Neural cell (in vitro differentiated cells): Measurements from ENCODE around the gene SLC25A11. TPM values are rescaled to one million over a fixed set of nuclear protein-coding genes. Genes with fewer than 3 reads are reported as not detected.

Experiments
- H2AFZ ChIP-seq: fragments of 200-600, 300-800 bp; sonication (generic), shearing (Covaris generic); 2 replicates; pipeline ENCODE4 v1.6.0; 2014; ENCODE audit warnings: low read depth, mild to moderate bottlenecking, antibody characterized with exemption, low read length, moderate library complexity
- H3F3A ChIP-seq: fragments of 200-600 bp; shearing (Covaris generic); 2 replicates; pipeline ENCODE4 v1.6.1; 2016; ENCODE audit warnings: mild to moderate bottlenecking, moderate library complexity, mixed read lengths, antibody characterized with exemption, low read length; ENCODE audit not compliant: insufficient read depth, poor library complexity, severe bottlenecking
- H3K27ac ChIP-seq: fragments of 200-600, 300-800 bp; sonication (generic), shearing (Covaris generic); 2 replicates; pipeline ENCODE4 v1.5.1; 2014; ENCODE audit warnings: mild to moderate bottlenecking, low read length, moderate library complexity
- H3K27me3 ChIP-seq: fragments of 300-800, 200-600 bp; sonication (generic), shearing (Covaris generic); 2 replicates; pipeline ENCODE4 v1.6.0; 2014; ENCODE audit warnings: mild to moderate bottlenecking, low read depth, low read length, moderate library complexity; ENCODE audit not compliant: insufficient read depth
- H3K36me3 ChIP-seq: fragments of 300-800, 200-600 bp; sonication (generic), shearing (Covaris generic); 2 replicates; pipeline ENCODE4 v1.5.1; 2014; ENCODE audit warnings: mild to moderate bottlenecking, antibody characterized with exemption, low read length, moderate library complexity; ENCODE audit not compliant: insufficient read depth
- H3K4me2 ChIP-seq: fragments of 300-800, 200-600 bp; sonication (generic), shearing (Covaris generic); 2 replicates; pipeline ENCODE4 v1.6.0; 2014; ENCODE audit warnings: mild to moderate bottlenecking, low read length
- H3K4me3 ChIP-seq: fragments of 300-800, 200-600 bp; sonication (generic), shearing (Covaris generic); 2 replicates; pipeline ENCODE4 v1.5.1; 2014; ENCODE audit warnings: mild to moderate bottlenecking, low read length, moderate library complexity
- H3K79me2 ChIP-seq: fragments of 200-600 bp; shearing (Covaris generic); replicated peaks from 2 replicates; pipeline ENCODE4 v1.6.0; 2014; ENCODE audit warnings: mild to moderate bottlenecking, low read length, moderate library complexity; ENCODE audit not compliant: insufficient read depth
- H3K9ac ChIP-seq: fragments of 300-800, 200-600 bp; sonication (generic), shearing (Covaris generic); 2 replicates; pipeline ENCODE4 v1.6.1; 2016; ENCODE audit warnings: mild to moderate bottlenecking, low read length, mixed read lengths
- H3K9me2 ChIP-seq: fragments of 200-600 bp; shearing (Covaris generic); 2 replicates; pipeline ENCODE4 v1.6.1; 2016; ENCODE audit warnings: mild to moderate bottlenecking, low read length, mixed read lengths; ENCODE audit not compliant: insufficient read depth
- H3K9me3 ChIP-seq: fragments of 200-600, 300-800 bp; sonication (generic), shearing (Covaris generic); 2 replicates; pipeline ENCODE4 v1.6.1; 2016; ENCODE audit warnings: mild to moderate bottlenecking, mixed run types, low read length, moderate library complexity, mixed read lengths
- H4K20me1 ChIP-seq: fragments of 200-600 bp; shearing (Covaris generic); 2 replicates; pipeline ENCODE4 v1.6.1; 2016; ENCODE audit warnings: mild to moderate bottlenecking, mixed run types; ENCODE audit not compliant: insufficient read depth
- CTCF ChIP-seq: fragments of 450-650 bp; IDR thresholded peaks from 2 replicates; pipeline ENCODE4 v1.5.1; 2014; ENCODE audit warnings: antibody characterized with exemption, mild to moderate bottlenecking, moderate library complexity; ENCODE audit not compliant: poor library complexity, severe bottlenecking
- EP300 ChIP-seq: fragments of 450-650 bp; conservative IDR thresholded peaks from 2 replicates; pipeline ENCODE4 v1.6.1; 2014; ENCODE audit warnings: antibody characterized with exemption, mild to moderate bottlenecking, moderate library complexity; ENCODE audit not compliant: poor library complexity, severe bottlenecking
- EZH2 ChIP-seq: fragments of 200-600, 300-800 bp; shearing (Covaris generic), sonication (generic); IDR thresholded peaks from 2 replicates; pipeline ENCODE4 v1.6.1; 2014; ENCODE audit warnings: antibody characterized with exemption, low read length, borderline replicate concordance, mild to moderate bottlenecking; ENCODE audit not compliant: insufficient read depth, poor library complexity, severe bottlenecking
- MXI1 ChIP-seq: fragments of 450-650 bp; conservative IDR thresholded peaks from 2 replicates; pipeline ENCODE4 v1.6.1; 2014; ENCODE audit warnings: antibody characterized with exemption, mild to moderate bottlenecking; ENCODE audit not compliant: poor library complexity, severe bottlenecking
- POLR2AphosphoS5 ChIP-seq: IDR thresholded peaks from 2 replicates; pipeline ENCODE4 v1.6.1; 2012
- RAD21 ChIP-seq: fragments of 450-650 bp; conservative IDR thresholded peaks from 2 replicates; pipeline ENCODE4 v1.6.1; 2014; ENCODE audit warnings: antibody characterized with exemption, mild to moderate bottlenecking, moderate library complexity
- REST ChIP-seq: IDR thresholded peaks from 2 replicates; pipeline ENCODE4 v1.6.1; 2012; ENCODE audit warnings: borderline replicate concordance
- SMC3 ChIP-seq: fragments of 450-650 bp; conservative IDR thresholded peaks from 2 replicates; pipeline ENCODE4 v1.6.1; 2014; ENCODE audit warnings: antibody characterized with exemption, mild to moderate bottlenecking, moderate library complexity; ENCODE audit not compliant: poor library complexity
- TAF1 ChIP-seq: IDR thresholded peaks from 2 replicates; pipeline ENCODE4 v1.6.1; 2012; ENCODE audit warnings: low read depth
- polyA plus RNA-seq: library from polyadenylated mRNA; depleted of rRNA; stranded (reverse); fragments of >200 nt; gene quantifications from 2 replicates; pipeline ENCODE4 v1.2.3, GENCODE V29; 2014

SLC25A11 gene
- polyA plus RNA-seq, 1 donor from 2014 or later, result 172 TPM

GRCh38 chr17:4955091-4955490 lies 15.2 kb upstream of the SLC25A11 start:
- no peaks in the 10 kb centered on the region for H3K36me3 ChIP-seq
- H3K9me3 ChIP-seq, result no peaks in the 10 kb centered on the region
- no peaks in the 10 kb centered on the region for H3K79me2 ChIP-seq
- no peak overlapping the region for H3K27ac ChIP-seq
- H3K4me2 ChIP-seq, result no peak overlapping the region
- H3K9ac ChIP-seq, result no peak overlapping the region
- no peaks in the 10 kb centered on the region for H4K20me1 ChIP-seq
- no peak overlapping the region for H3K4me3 ChIP-seq
- H2AFZ ChIP-seq, result no peak overlapping the region
- H3K9me2 ChIP-seq, result no peaks in the 10 kb centered on the region
- H3K27me3 ChIP-seq, result no peaks in the 10 kb centered on the region
- no peaks in the 10 kb centered on the region for H3F3A ChIP-seq
- no peak for TF ChIP-seq REST
- TF ChIP-seq CTCF, result no peak
- TF ChIP-seq RAD21, result no peak
- no peak for TF ChIP-seq EP300
- TF ChIP-seq TAF1, result no peak
- TF ChIP-seq SMC3, result no peak
- no peak for TF ChIP-seq MXI1
- no peak for TF ChIP-seq POLR2AphosphoS5
- no peak for TF ChIP-seq EZH2

- Histone ChIP-seq H3K9ac (no peak overlapping the region), H3K9me3 (no peaks in the 10 kb centered on the region), H3K79me2 (no peaks in the 10 kb centered on the region), H3K27ac (no peak overlapping the region), H2AFZ (no peak overlapping the region), H3K4me2 (no peak overlapping the region), H3K4me3 (no peak overlapping the region), H3K36me3 (no peaks in the 10 kb centered on the region), H3K9me2 (no peaks in the 10 kb centered on the region), H3K27me3 (peaks cover 3% of the 10 kb centered on the region), H4K20me1 (no peaks in the 10 kb centered on the region), H3F3A (no peaks in the 10 kb centered on the region)
- TF ChIP-seq REST (no peak), TAF1 (no peak), EP300 (no peak), MXI1 (no peak), CTCF (no peak), POLR2AphosphoS5 (no peak), SMC3 (no peak), RAD21 (no peak), EZH2 (no peak)
These were observed 13.7 kb upstream of the SLC25A11 start for GRCh38 chr17:4953451-4953961.
